Osteocyte (in vitro differentiated cells): ENCODE measurements around the gene FOXO1. TPM values are rescaled to one million over a fixed set of nuclear protein-coding genes. Genes with fewer than 3 reads are reported as not detected.

Experiments used
- DNase-seq: peaks from one replicate; pipeline ENCODE4 v3.0.0; 2021; ENCODE audit warnings: mixed read lengths; ENCODE audit not compliant: unreplicated experiment; ENCODE audit errors: extremely low spot score
- H3K27ac Mint-ChIP-seq: one replicate; pipeline ENCODE4 v1.8.0; 2021; ENCODE audit warnings: mild to moderate bottlenecking, mixed read lengths; ENCODE audit not compliant: unreplicated experiment
- H3K27me3 Mint-ChIP-seq: one replicate; pipeline ENCODE4 v1.8.0; 2021; ENCODE audit warnings: mixed read lengths; ENCODE audit not compliant: unreplicated experiment
- H3K36me3 Mint-ChIP-seq: one replicate; pipeline ENCODE4 v1.8.0; 2021; ENCODE audit warnings: mixed read lengths; ENCODE audit not compliant: unreplicated experiment
- H3K4me1 Mint-ChIP-seq: one replicate; pipeline ENCODE4 v1.8.0; 2021; ENCODE audit warnings: mixed read lengths; ENCODE audit not compliant: unreplicated experiment
- H3K4me3 Mint-ChIP-seq: one replicate; pipeline ENCODE4 v1.8.0; 2021; ENCODE audit warnings: mild to moderate bottlenecking, moderate library complexity, mixed read lengths; ENCODE audit not compliant: unreplicated experiment
- H3K9me3 Mint-ChIP-seq: one replicate; pipeline ENCODE4 v1.8.0; 2021; ENCODE audit warnings: mixed read lengths; ENCODE audit not compliant: unreplicated experiment
- CTCF ChIP-seq: fragments of 200-600 bp; sonication (generic); IDR thresholded peaks from 2 replicates; pipeline ENCODE4 v1.5.0; 2021; ENCODE audit warnings: antibody characterized with exemption, mild to moderate bottlenecking, moderate library complexity
- total RNA-seq: library from RNA; stranded (reverse); gene quantifications from 2 replicates; pipeline ENCODE4 v1.2.1, GENCODE V29; 2021

Gene FOXO1
- total RNA-seq, 1 donor from 2014 or later: 10.0 TPM

- DNase-seq: no peak
- Mint-ChIP-seq H3K4me1 (peaks cover 26% of the 10 kb centered on the region), H3K36me3 (no peaks in the 10 kb centered on the region), H3K27ac (no peak overlapping the region), H3K9me3 (no peaks in the 10 kb centered on the region), H3K4me3 (no peak overlapping the region), H3K27me3 (no peaks in the 10 kb centered on the region)
- no peak for TF ChIP-seq CTCF
Observed at GRCh38 chr13:40565282-40566148, 100.9 kb downstream of the FOXO1 start.

- Mint-ChIP-seq H3K36me3 (no peaks in the 10 kb centered on the region), H3K4me1 (peaks cover 26% of the 10 kb centered on the region), H3K9me3 (no peaks in the 10 kb centered on the region), H3K4me3 (no peak overlapping the region), H3K27ac (no peak overlapping the region), H3K27me3 (no peaks in the 10 kb centered on the region)
- no peak for TF ChIP-seq CTCF
- DNase-seq: no peak
Observed at GRCh38 chr13:40564342-40565001, 102.0 kb downstream of the FOXO1 start.

GRCh38 chr13:40563350-40564125, 102.9 kb downstream of the FOXO1 start:
- DNase-seq: no peak
- Mint-ChIP-seq H3K9me3 (no peaks in the 10 kb centered on the region), H3K27me3 (no peaks in the 10 kb centered on the region), H3K4me3 (no peak overlapping the region), H3K36me3 (peaks cover 4% of the 10 kb centered on the region), H3K27ac (no peak overlapping the region), H3K4me1 (peaks cover 26% of the 10 kb centered on the region)
- TF ChIP-seq CTCF: no peak

- Mint-ChIP-seq H3K4me1 (peaks cover 23% of the 10 kb centered on the region), H3K36me3 (peaks cover 4% of the 10 kb centered on the region), H3K4me3 (no peak overlapping the region), H3K27ac (no peak overlapping the region), H3K27me3 (no peaks in the 10 kb centered on the region), H3K9me3 (no peaks in the 10 kb centered on the region)
- no peak for TF ChIP-seq CTCF
- no peak for DNase-seq
Observed at GRCh38 chr13:40562975-40563349, 103.5 kb downstream of the FOXO1 start.
